ENCODE results near the gene SMG1. TPM values are rescaled to one million over a fixed set of nuclear protein-coding genes. Genes with fewer than 3 reads are reported as not detected.

Gene SMG1
- 78.7 and 86.7 TPM in 2 replicates for total RNA-seq

DNA sequence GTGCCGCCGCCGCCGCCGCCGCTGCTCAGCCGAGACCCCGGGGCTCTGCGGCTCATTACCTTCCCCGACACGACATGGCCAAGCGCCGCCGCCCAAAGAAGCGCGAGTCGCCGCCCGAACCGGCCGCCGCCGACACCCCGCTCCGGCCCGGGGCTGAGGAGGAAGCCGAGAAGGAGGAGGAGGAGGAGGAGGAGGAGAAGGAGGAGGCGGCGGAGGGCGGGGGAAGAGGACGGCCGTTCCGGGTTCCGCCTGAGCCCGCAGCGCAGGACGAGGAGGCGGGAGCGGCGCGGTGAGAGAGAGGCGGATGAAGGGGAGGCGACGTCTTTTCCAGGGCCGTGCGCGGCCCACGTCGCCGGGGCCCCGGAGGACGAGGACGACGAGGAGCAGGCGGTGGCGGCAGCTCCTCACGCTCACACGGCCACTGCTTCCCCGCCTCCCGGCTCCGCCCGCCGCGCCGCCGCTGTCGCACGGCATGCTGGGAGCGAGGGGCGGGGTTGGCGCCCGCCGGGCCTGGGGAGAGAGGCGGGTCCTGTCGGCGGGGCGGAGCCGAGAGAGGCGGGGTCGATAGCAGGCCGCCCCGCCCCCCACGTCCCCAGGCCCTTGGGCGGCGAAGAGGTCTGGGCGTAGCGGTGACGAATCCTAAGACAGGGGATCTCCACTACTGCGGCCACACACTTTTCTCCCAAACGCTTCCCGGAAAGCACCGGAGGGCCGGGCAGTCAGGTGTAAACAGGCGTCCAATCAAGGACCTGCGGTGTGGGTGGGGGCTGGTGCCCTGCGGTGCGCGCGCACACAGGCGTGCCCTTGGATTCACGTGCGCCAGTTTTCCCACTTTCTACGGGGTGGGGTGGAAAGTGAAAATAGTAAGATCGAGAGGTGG, at the start of gene SMG1:
Gene SMG1, minus strand, starts transcription at position 423 of the 880 bp plus-strand sequence. Its CDS starts 367 bp downstream, at position 56.

DNA sequence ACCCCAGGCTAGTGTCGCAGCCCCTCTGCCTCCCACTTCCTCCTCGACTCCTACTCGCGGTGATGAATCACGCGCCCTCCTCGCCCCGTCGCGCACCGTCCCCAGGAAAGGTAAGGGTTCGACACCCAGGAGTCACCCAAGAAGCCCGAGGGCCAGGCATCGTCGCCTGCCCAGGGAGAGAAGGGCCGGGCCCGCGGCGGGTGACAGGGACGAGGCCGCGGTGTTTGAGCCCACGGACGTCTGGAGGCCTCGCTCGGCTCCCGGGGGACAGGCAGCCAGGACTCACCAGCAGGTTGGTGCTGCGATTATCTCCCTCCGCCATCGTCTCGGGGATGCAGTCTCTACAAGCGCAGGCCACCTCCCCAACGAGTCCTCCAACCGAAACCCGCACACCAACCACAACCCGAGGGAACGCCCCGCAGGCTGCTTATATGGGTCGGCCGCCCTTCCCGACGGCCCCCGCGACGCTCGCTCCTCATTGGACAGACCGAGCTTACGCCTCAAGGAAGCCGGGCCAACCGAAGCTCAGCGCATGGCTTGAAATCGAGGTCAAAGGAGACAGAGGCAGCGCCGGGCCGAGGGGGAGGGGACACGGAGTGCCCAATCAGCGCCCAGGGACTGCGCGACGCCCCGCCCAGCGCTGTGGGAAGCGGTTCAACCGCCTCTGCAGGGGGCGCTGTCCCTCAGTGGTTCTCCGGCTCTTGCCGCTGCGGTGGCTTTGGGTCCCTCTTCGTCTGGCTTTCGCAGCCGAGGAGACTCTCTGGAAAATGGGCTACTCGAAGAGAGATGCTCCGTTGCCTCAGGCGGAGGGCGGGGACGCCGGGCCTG, 124.8 kb downstream of the SMG1 start, which contains the start of gene ARL6IP1:
Gene ARL6IP1, minus strand, starts transcription at position 405 of the 828 bp plus-strand sequence. Its CDS starts 83 bp downstream, at position 322.

DNA sequence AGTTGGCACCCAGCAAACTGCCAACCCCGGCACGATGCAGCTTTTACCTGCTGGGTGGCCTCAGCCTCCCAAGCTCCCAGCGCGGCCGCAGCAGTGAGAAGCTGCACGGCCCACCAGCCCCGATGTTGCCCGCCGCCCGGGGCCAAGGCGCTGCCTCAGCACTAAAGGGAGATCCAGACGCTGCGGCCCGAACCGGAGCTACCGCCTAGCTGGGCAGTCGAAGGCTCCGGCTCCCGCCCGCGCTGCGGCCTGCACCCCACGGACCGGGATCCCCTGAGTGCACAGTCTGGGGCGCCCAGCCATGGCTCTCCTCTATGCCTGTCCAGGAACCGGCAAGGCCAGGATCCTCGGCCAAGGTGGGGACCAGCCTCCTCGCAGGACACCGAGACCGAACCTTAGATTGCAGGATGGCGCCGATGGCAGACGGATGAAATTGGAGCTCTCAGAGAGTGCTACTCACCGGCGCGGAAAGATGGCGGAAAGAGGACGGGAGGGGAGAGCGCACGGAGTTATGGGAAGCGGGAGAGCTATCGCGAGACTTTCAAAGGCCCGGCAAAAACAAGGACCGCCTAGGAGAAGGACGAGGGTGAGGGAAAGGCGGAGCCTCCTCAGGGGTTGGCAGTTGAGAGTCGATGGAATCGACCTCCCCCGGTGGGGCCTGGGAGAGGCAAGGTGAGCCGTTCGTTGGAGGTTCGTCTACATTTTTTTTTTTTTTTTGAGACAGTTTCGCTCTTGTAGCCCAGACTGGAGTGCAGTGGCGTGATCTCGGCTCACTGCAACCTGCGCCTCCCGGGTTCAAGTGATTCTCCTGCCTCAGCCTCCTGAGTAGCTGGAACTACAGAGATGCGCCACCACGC, 136.1 kb downstream of the SMG1 start, which contains the start of gene RPS15A:
Gene RPS15A, minus strand, starts transcription at position 485 of the 857 bp plus-strand sequence. CDS start 1,221 bp downstream, outside the sequence.

Other genes with a start within 250 kb of the SMG1 start
- gene RPS15A, start 136.1 kb downstream of the SMG1 start, total RNA-seq, result 687 and 1,154 TPM in 2 replicates
- 76.6 and 123 TPM in 2 replicates for gene ARL6IP1, start 124.9 kb downstream of the SMG1 start, total RNA-seq
- gene TMC7, start 57.5 kb upstream of the SMG1 start, total RNA-seq, result 0.85 and 2.7 TPM in 2 replicates
- gene COQ7, start 141.2 kb upstream of the SMG1 start, total RNA-seq, result 18.5 and 18.9 TPM in 2 replicates
- 71.8 and 78.6 TPM in 2 replicates for gene ITPRIPL2, start 187.6 kb upstream of the SMG1 start, total RNA-seq
- gene SYT17, start 241.8 kb upstream of the SMG1 start, total RNA-seq, result 0.46 and 0.63 TPM in 2 replicates